Endothelial cell of umbilical vein (primary cell): ENCODE data around the gene CLIC5. TPM values are rescaled to one million over a fixed set of nuclear protein-coding genes. Genes with fewer than 3 reads are reported as not detected.

Experiments
- BruUV-seq: library from RNA; stranded (reverse); fragments of 400-500 nt; replicated peaks from 2 replicates; lab custom pipeline; 2021; lab: Mats Ljungman, UMichigan
- CTCF ChIA-PET: fragments of 300-600, 350-600 bp; sonication (Branson Sonifier 250); formaldehyde crosslinking; loops from one replicate; lab custom pipeline; 2021; ENCODE audit warnings: antibody characterized with exemption, inconsistent platforms; lab: Charles Lee
- POLR2A ChIA-PET: fragments of 300-600, 350-600 bp; sonication (Branson Sonifier 250); formaldehyde crosslinking; loops from one replicate; lab custom pipeline; 2021; ENCODE audit warnings: antibody characterized with exemption, inconsistent platforms; lab: Charles Lee
- DNase-seq: peaks from one replicate; pipeline ENCODE4 v3.0.0-alpha.2; 2011; ENCODE audit warnings: low read depth, low spot score
- FAIRE-seq: peaks from 2 replicates; lab custom pipeline; 2011; peaks lifted over from hg19 to GRCh38; lab: Jason Lieb, UNC
- H2AFZ ChIP-seq: 2 replicates; pipeline ENCODE4 v1.6.0; 2012; ENCODE audit warnings: low read depth, low read length, control low read depth, inconsistent platforms
- H3K27ac ChIP-seq: 2 replicates; pipeline ENCODE4 v1.5.1; 2011; ENCODE audit warnings: low read depth, mild to moderate bottlenecking, control low read depth, low read length, moderate library complexity; ENCODE audit not compliant: insufficient read depth
- H3K27me3 ChIP-seq, 2 experiments: 2 replicates each; pipeline versions ENCODE4 v1.6.0 to v1.6.1; 2011; ENCODE audit warnings: low read length in 2 of 2, mixed read lengths in 1 of 2; ENCODE audit not compliant: control insufficient read depth in 2 of 2, insufficient read depth in 2 of 2
- H3K36me3 ChIP-seq, 2 experiments: 2 replicates in 1 of 2; 3 replicates in 1 of 2; pipeline ENCODE4 v1.5.1; 2011; ENCODE audit warnings: low read length in 2 of 2, mild to moderate bottlenecking in 1 of 2, moderate library complexity in 1 of 2; ENCODE audit not compliant: control insufficient read depth in 2 of 2, insufficient read depth in 2 of 2; ENCODE audit errors: extremely low read depth in 1 of 2
- H3K4me1 ChIP-seq: 3 replicates; pipeline ENCODE4 v1.5.1; 2011; ENCODE audit warnings: mild to moderate bottlenecking, low read length; ENCODE audit not compliant: control insufficient read depth, insufficient read depth; ENCODE audit errors: extremely low read depth
- H3K4me2 ChIP-seq: 2 replicates; pipeline ENCODE4 v1.6.1; 2011; ENCODE audit warnings: low read length, control low read depth, mixed read lengths; ENCODE audit not compliant: insufficient read depth
- H3K4me3 ChIP-seq, 3 experiments: fragments of 200-600 bp in 1 of 3; sonication (generic), shearing (Covaris generic) in 1 of 3; replicated peaks in 1 of 3; 2 replicates each; pipeline ENCODE4 v1.5.1; 2011 to 2016; ENCODE audit warnings: control low read depth in 3 of 3, low read length in 3 of 3, mild to moderate bottlenecking in 2 of 3, inconsistent platforms in 1 of 3, low read depth in 1 of 3, moderate library complexity in 1 of 3; ENCODE audit not compliant: insufficient read depth in 1 of 3
- H3K79me2 ChIP-seq: 2 replicates; pipeline ENCODE4 v1.6.0; 2012; ENCODE audit warnings: low read length, inconsistent platforms; ENCODE audit not compliant: control insufficient read depth, insufficient read depth
- H3K9ac ChIP-seq: replicated peaks from 2 replicates; pipeline ENCODE3; 2011; ENCODE audit warnings: low read length, control low read depth; ENCODE audit not compliant: insufficient read depth; ENCODE audit errors: extremely low read depth
- H3K9me1 ChIP-seq: replicated peaks from 3 replicates; pipeline ENCODE4 v1.6.0; 2011; ENCODE audit warnings: mild to moderate bottlenecking, low read length; ENCODE audit not compliant: control insufficient read depth, insufficient read depth; ENCODE audit errors: extremely low read depth
- H3K9me3 ChIP-seq: replicated peaks from 2 replicates; pipeline ENCODE4 v1.5.1; 2012; ENCODE audit warnings: low read length, inconsistent platforms; ENCODE audit not compliant: control insufficient read depth, insufficient read depth
- H4K20me1 ChIP-seq: replicated peaks from 2 replicates; pipeline ENCODE3; 2011; ENCODE audit warnings: mild to moderate bottlenecking, low read length; ENCODE audit not compliant: control insufficient read depth, insufficient read depth; ENCODE audit errors: extremely low read depth
- FOS ChIP-seq: IDR thresholded peaks from 2 replicates; pipeline ENCODE4 v1.6.1; 2011; ENCODE audit warnings: mild to moderate bottlenecking, low read length, moderate library complexity, borderline replicate concordance; ENCODE audit not compliant: insufficient read depth
- GATA2 ChIP-seq: IDR thresholded peaks from 2 replicates; pipeline ENCODE4 v1.7.0; 2011; ENCODE audit warnings: low read depth, mild to moderate bottlenecking, moderate library complexity, mixed read lengths, low read length; ENCODE audit not compliant: insufficient read length, insufficient read depth
- POLR2A ChIP-seq: IDR thresholded peaks from 2 replicates; pipeline ENCODE4 v1.6.1; 2012; ENCODE audit warnings: low read depth, mild to moderate bottlenecking, control low read depth, low read length
- POLR2AphosphoS5 ChIP-seq: IDR thresholded peaks from 2 replicates; pipeline ENCODE4 v1.6.1; 2012; ENCODE audit warnings: low read depth, mild to moderate bottlenecking, control low read depth, low read length, moderate library complexity; ENCODE audit not compliant: insufficient read depth
- dilution Hi-C: fragments of 300-500 bp; cut with MboI; formaldehyde crosslinking; loops from one replicate; pipeline ENCODE4 v1.15.0; 2019; ENCODE audit warnings: low sequenced_read_pairs; ENCODE audit not compliant: extremely low pct_ligation_motif_present
- intact Hi-C: fragments of 100-400 bp; cut with micrococcal nuclease; formaldehyde crosslinking; loops from one replicate; pipeline ENCODE4 v1.10.0; 2022
- polyA plus RNA-seq, 4 experiments: library from polyadenylated mRNA; depleted of rRNA in 3 of 4; stranded (reverse) in 3 of 4; unstranded in 1 of 4; fragments of >200 nt; gene quantifications; 2 replicates each; pipeline versions ENCODE4 v1.2.1 to v1.2.3, GENCODE V29; 2011 to 2012; ENCODE audit warnings: missing spikeins in 1 of 4
- total RNA-seq: library from RNA; stranded (reverse); gene quantifications from 2 replicates; pipeline ENCODE4 v1.2.3, GENCODE V29; 2021
- TF ChIP-seq, protein P1 (sequence below), 2 donors: IDR thresholded peaks; 1 replicate in 1 of 2; 2 replicates in 1 of 2; pipeline ENCODE4 v1.5.1; 2011; ENCODE audit warnings: low read length in 2 of 2, mild to moderate bottlenecking in 2 of 2, moderate library complexity in 2 of 2, control low read depth in 1 of 2, inconsistent platforms in 1 of 2, low read depth in 1 of 2; ENCODE audit not compliant: insufficient read depth in 1 of 2; ENCODE audit errors: extremely low read depth in 1 of 2
- TF ChIP-seq, protein P2 (sequence below): IDR thresholded peaks from 2 replicates; pipeline ENCODE4 v1.6.1; 2011; ENCODE audit not compliant: insufficient read depth, insufficient read length

Gene CLIC5
- total and polyA plus RNA-seq, 2 donors (not counting 3 experiments of a cell fraction or from before 2014, with no cell fraction given) = 0.07 TPM; not detected in 1

DNA sequence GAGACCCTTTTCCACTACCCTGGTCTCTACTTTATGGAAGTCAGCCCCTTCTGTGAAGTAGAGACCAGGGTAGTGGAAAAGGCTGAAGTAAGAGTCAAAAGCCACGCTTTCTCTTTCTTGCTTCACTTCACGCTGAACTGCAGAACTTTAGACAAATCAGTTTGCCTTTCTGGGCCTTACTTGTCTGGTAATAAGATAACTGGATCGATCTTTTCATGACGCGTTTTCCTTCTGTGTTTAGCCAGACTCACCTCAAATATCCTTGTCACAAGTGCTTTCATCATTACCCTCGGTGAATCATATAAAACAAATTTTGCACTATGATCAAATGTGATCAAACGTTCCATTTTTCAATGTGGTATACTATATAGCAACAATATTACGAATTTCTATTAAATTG is 170.7 kb downstream of the CLIC5 start:
- Histone ChIP-seq H3K36me3 (no peaks in the 10 kb centered on the region), H3K27me3 (no peaks in the 10 kb centered on the region), H3K4me2 (no peak overlapping the region), H3K27ac (no peak overlapping the region), H3K9me3 (no peaks in the 10 kb centered on the region), H3K9me1 (no peaks in the 10 kb centered on the region), H4K20me1 (no peaks in the 10 kb centered on the region), H3K4me3 (no peak overlapping the region), H2AFZ (no peak overlapping the region), H3K4me1 (no peaks in the 10 kb centered on the region), H3K9ac (no peak overlapping the region), H3K79me2 (no peaks in the 10 kb centered on the region)
- intact Hi-C loops (no loop called here), dilution Hi-C loops (no loop called here)
- TF ChIP-seq FOS (no peak), POLR2AphosphoS5 (no peak), GATA2 (no peak), POLR2A (no peak)
- TF ChIP-seq, protein P1, sequence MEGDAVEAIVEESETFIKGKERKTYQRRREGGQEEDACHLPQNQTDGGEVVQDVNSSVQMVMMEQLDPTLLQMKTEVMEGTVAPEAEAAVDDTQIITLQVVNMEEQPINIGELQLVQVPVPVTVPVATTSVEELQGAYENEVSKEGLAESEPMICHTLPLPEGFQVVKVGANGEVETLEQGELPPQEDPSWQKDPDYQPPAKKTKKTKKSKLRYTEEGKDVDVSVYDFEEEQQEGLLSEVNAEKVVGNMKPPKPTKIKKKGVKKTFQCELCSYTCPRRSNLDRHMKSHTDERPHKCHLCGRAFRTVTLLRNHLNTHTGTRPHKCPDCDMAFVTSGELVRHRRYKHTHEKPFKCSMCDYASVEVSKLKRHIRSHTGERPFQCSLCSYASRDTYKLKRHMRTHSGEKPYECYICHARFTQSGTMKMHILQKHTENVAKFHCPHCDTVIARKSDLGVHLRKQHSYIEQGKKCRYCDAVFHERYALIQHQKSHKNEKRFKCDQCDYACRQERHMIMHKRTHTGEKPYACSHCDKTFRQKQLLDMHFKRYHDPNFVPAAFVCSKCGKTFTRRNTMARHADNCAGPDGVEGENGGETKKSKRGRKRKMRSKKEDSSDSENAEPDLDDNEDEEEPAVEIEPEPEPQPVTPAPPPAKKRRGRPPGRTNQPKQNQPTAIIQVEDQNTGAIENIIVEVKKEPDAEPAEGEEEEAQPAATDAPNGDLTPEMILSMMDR (IDR thresholded peaks at IDR 0.05; ENCODE audit: extremely low read depth in 1 of 2, insufficient read depth in 1 of 2, low read depth in 1 of 2, low read length in 2 of 2) = no peak
- TF ChIP-seq, protein P2, sequence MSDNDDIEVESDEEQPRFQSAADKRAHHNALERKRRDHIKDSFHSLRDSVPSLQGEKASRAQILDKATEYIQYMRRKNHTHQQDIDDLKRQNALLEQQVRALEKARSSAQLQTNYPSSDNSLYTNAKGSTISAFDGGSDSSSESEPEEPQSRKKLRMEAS = no peak
- ChIA-PET CTCF (no interaction called here), POLR2A (no interaction called here)
- no TSS peak for BruUV-seq
- DNase-seq (no peak), FAIRE-seq (no peak)
